ENCODE data around the gene DENND4B.
A peak's percentile ranks its signal among the peaks of the same experiment; 100 is the strongest.
"Not testable (repeated sequence)": the region's sequence is repeated elsewhere in the genome, so short reads cannot be mapped to it uniquely, and the experiment has no call there.

Gene DENND4B

GRCh38 chr1:153903841-153904455, 42.6 kb downstream of the DENND4B start:
- DNase-seq, result peak in 1 of 10 donors; percentile 38
- intact Hi-C loops (cut with DNase I), result no loop called here

GRCh38 chr1:153899509-153899908, 47.0 kb downstream of the DENND4B start:
- intact Hi-C loops (cut with DNase I), result no loop called here
- no peak for DNase-seq

GRCh38 chr1:153895866-153896265, 50.7 kb downstream of the DENND4B start:
- DNase-seq; intact Hi-C loops (cut with DNase I): not testable (repeated sequence)

DNA sequence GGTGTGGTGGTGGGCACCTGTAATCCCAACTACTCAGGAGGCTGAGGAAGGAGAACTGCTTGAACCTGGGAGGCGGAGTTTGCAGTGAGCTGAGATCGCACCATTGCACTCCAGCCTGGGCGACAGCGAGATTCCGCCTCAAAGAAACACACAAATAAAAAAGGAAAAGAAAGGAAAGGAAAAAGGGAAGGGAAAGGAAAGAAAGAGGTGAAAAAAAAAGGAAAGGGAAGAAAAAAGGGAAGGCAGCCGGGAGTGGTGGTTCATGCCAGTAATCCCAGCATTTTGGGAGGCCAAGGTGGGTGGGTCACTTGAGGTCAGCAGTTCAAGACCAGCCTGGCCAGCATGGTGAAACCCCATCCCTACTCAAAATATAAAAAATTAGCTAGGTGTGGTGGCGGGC, 55.5 kb downstream of the DENND4B start:
- intact Hi-C loops (cut with DNase I); DNase-seq: not testable (repeated sequence)

DNA sequence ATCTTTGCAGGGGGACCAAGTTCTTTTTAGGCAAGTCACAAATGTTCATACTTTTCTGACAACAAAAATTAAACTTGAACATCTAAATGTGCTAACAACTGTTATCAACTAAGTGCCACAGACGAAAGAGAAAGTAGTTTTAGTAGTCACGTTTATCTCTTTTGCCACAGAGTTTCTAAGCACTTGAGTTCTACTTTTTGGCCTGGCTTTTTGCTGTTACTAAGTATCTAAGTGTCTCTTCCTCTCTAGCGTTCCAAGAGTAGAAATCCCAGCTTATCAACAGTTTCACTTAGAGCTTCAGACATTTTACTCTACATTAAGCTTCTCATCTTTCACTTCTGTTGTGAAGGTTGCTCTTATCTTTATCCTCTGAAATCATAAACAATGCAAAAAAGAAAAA, 58.0 kb downstream of the DENND4B start:
- no peak for DNase-seq
- intact Hi-C loops (cut with DNase I), result loop anchor here (10.0 kb wide), 1 partner anchor 64 kb away; no protein-coding TSS in a partner anchor

DNA sequence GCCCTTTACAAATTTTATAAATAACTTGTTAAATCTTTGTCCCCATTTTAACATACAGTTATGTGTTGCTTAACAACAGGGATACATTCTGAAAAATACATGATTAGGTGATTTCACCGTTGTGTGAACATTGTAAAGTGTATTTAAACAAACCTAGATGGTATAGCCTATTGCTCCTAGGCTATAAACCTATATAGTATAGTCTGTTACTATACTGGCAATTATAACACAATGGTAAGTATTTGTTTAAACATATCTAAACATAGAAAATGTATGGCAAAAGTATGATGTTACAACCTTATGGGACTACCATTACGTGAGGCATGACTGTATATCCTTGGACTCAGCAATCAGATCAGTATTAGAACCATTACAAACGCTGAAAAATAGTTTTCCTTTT, 60.4 kb downstream of the DENND4B start:
- intact Hi-C loops (cut with DNase I), result loop anchor here (10.0 kb wide), 1 partner anchor 61 kb away; no protein-coding TSS in a partner anchor

DNA sequence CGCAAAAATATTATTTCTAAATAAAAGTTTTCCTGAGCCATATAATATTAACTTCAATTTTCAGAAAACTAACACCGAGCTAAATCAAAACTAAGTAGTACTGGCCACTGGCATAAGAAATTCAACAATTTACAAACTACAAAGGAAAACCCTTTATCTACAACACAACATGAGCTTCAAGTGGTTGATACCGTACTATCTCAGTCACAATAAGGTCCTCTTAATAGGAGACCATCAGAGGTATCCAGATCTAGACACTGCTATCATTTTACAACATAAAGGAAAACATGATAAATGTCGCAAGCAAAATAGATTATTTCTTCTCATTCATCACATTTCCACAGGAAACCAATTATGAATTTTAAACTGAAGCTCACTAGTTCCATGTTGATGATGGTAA, 63.3 kb downstream of the DENND4B start:
- no peak for DNase-seq
- intact Hi-C loops (cut with DNase I), result loop anchor here (10.0 kb wide), 1 partner anchor 58 kb away; no protein-coding TSS in a partner anchor

More for the DNA sequence above, 60.4 kb downstream of the DENND4B start:
- DNase-seq, result no peak

GRCh38 chr1:153882296-153882912, 64.1 kb downstream of the DENND4B start:
- intact Hi-C loops (cut with DNase I), result loop anchor here (10.0 kb wide), 1 partner anchor 58 kb away; no protein-coding TSS in a partner anchor
- no peak for DNase-seq

DNA sequence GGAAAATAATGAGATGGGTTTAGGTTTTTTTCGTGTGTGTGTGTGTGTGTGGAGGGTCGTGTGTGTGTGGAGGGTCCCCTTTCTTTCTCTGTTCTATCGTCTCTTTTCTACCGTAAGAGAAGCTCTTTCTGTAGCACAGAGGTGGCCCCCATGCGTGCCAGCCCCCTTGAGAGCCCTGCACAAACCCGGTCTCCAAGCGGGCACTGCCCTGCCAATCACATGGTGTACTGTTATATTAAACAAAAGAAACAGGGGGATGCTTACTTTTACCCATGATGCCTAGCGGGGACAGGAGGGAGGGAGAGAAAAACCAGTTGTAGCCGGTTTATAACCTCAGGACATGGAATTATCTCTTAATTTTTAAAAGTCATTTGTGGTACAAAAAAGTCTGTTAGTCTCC, 64.8 kb downstream of the DENND4B start:
- peak in 1 of 10 donors; percentile 10 for DNase-seq
- intact Hi-C loops (cut with DNase I), result loop anchor here (2.0 to 10.0 kb wide), 2 partner anchors 41 to 57 kb away; partner anchors contain the start of gene GATAD2B

DNA sequence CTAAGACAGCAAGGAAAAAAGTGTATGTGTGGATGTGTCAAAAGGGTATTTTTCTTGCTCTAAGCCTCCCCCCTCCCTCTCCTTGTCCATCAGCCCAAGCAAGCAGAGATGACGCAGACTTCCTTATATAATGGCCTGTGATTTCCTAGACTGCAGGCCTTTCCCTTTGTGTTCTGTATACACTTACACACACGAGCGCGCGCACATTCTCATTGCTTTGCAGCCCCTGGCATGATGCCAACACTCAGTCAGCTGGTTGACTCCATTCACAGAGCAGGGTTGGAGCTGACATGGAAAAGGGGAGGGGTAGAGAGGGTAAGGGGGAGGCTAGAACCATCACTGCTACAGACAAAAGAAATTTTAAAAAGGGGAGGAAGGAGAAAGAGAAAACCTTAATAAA, 65.6 kb downstream of the DENND4B start:
- DNase-seq, result peak; percentile 74 to 98 (median 90)
- intact Hi-C loops (cut with DNase I), result loop anchor here (2.0 to 10.0 kb wide), 2 partner anchors 42 to 56 kb away; partner anchors contain the start of gene GATAD2B

DNA sequence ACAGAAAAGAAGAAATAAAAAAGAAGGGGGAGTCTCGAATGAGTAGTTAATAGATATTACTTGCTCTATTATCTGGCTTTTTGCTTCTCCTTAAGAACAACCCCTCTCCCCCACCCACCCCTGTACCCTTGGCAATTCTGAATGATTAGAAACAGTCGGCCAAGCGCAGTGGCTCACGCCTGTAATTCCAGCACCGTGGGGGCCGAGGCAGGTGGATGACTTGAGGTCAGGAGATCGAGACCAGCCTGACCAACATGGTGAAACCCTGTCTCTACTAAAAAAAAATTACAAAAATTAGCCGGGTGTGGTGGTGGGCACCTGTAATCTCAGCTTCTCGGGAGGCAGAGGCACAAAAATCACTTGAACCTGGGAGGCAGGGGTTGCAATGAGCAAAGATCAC, 66.5 kb downstream of the DENND4B start:
- intact Hi-C loops (cut with DNase I), result loop anchor here (2.0 to 10.0 kb wide), 2 partner anchors 43 to 55 kb away; partner anchors contain the start of gene GATAD2B

More for the DNA sequence above, 66.5 kb downstream of the DENND4B start:
- DNase-seq, result no peak
